GM21723 (cell line): ENCODE data around the gene NPAS3.

Source experiments
- ATAC-seq: cut with Tn5 transposase; IDR thresholded peaks from one replicate; pipeline ENCODE4 v1.9.1; 2021; ENCODE audit warnings: mild to moderate bottlenecking, moderate library complexity; ENCODE audit not compliant: unreplicated experiment

Gene NPAS3

GRCh38 chr14:33567731-33568130, 629.1 kb downstream of the NPAS3 start:
- ATAC-seq, result no peak

GRCh38 chr14:33568935-33569579, 630.4 kb downstream of the NPAS3 start:
- no peak for ATAC-seq

GRCh38 chr14:33569821-33570687, 631.4 kb downstream of the NPAS3 start:
- no peak for ATAC-seq

GRCh38 chr14:33570694-33571310, 632.1 kb downstream of the NPAS3 start:
- ATAC-seq, result no peak

- ATAC-seq, result no peak
Observed at GRCh38 chr14:33573301-33573880, 634.7 kb downstream of the NPAS3 start.

GRCh38 chr14:33576014-33576413, 637.3 kb downstream of the NPAS3 start:
- ATAC-seq, result no peak

GRCh38 chr14:33578461-33579216, 640.0 kb downstream of the NPAS3 start:
- ATAC-seq, result no peak

- ATAC-seq, result no peak
Observed at GRCh38 chr14:33580231-33580749, 641.6 kb downstream of the NPAS3 start.

- no peak for ATAC-seq
Observed at GRCh38 chr14:33580841-33581240, 642.2 kb downstream of the NPAS3 start.

- ATAC-seq, result no peak
Observed at GRCh38 chr14:33584697-33585096, 646.0 kb downstream of the NPAS3 start.

- ATAC-seq, result no peak
Observed at GRCh38 chr14:33586806-33587205, 648.1 kb downstream of the NPAS3 start.

- ATAC-seq, result no peak
Observed at GRCh38 chr14:33587791-33588190, 649.1 kb downstream of the NPAS3 start.

- no peak for ATAC-seq
Observed at GRCh38 chr14:33588771-33589170, 650.1 kb downstream of the NPAS3 start.

GRCh38 chr14:33589334-33589733, 650.7 kb downstream of the NPAS3 start:
- no peak for ATAC-seq

- no peak for ATAC-seq
Observed at GRCh38 chr14:33590891-33591630, 652.4 kb downstream of the NPAS3 start.

GRCh38 chr14:33592297-33592696, 653.6 kb downstream of the NPAS3 start:
- no peak for ATAC-seq

GRCh38 chr14:33596211-33597080, 657.8 kb downstream of the NPAS3 start:
- ATAC-seq, result no peak

GRCh38 chr14:33598582-33598981, 659.9 kb downstream of the NPAS3 start:
- no peak for ATAC-seq

- no peak for ATAC-seq
Observed at GRCh38 chr14:33602396-33602795, 663.7 kb downstream of the NPAS3 start.
